Trophoblast cell (in vitro differentiated cells and primary cell): Measurements from ENCODE around the gene NRXN3.

Experiments
- DNase-seq, 2 donors: peaks; one replicate each; pipeline ENCODE4 v3.0.0-alpha.2; 2016
- H2AFZ ChIP-seq: 2 replicates; pipeline ENCODE4 v1.6.1; 2013; ENCODE audit warnings: low read length, moderate library complexity, mild to moderate bottlenecking; ENCODE audit not compliant: insufficient read depth, poor library complexity
- H2AK5ac ChIP-seq: 2 replicates; pipeline ENCODE4 v1.6.1; 2013; ENCODE audit warnings: mild to moderate bottlenecking, low read length
- H2BK120ac ChIP-seq: 2 replicates; pipeline ENCODE4 v1.6.1; 2013; ENCODE audit warnings: low read length, mild to moderate bottlenecking, moderate library complexity; ENCODE audit not compliant: insufficient read depth, poor library complexity
- H2BK12ac ChIP-seq: 2 replicates; pipeline ENCODE4 v1.6.1; 2013; ENCODE audit warnings: mild to moderate bottlenecking, low read length, moderate library complexity
- H2BK5ac ChIP-seq: 2 replicates; pipeline ENCODE4 v1.6.1; 2013; ENCODE audit warnings: low read length, low read depth, moderate library complexity, mild to moderate bottlenecking; ENCODE audit not compliant: poor library complexity
- H3K14ac ChIP-seq: 2 replicates; pipeline ENCODE4 v1.6.1; 2013; ENCODE audit warnings: mild to moderate bottlenecking, low read length
- H3K18ac ChIP-seq: 2 replicates; pipeline ENCODE4 v1.6.1; 2013; ENCODE audit warnings: mild to moderate bottlenecking, low read length
- H3K23ac ChIP-seq: 2 replicates; pipeline ENCODE4 v1.6.1; 2013; ENCODE audit warnings: low read length
- H3K27ac ChIP-seq: 2 replicates; pipeline ENCODE4 v1.5.1; 2013; ENCODE audit warnings: low read depth, mild to moderate bottlenecking, inconsistent platforms, low read length, moderate library complexity
- H3K27me3 ChIP-seq: 2 replicates; pipeline ENCODE4 v1.6.1; 2013; ENCODE audit warnings: inconsistent platforms, mild to moderate bottlenecking, low read length, moderate library complexity; ENCODE audit not compliant: insufficient read depth
- H3K36me3 ChIP-seq, 2 experiments: 1 replicate in 1 of 2; 2 replicates in 1 of 2; pipeline ENCODE4 v1.6.1; 2013; ENCODE audit warnings: low read length in 2 of 2, mild to moderate bottlenecking in 2 of 2, moderate library complexity in 1 of 2; ENCODE audit not compliant: insufficient read depth in 2 of 2, control insufficient read depth in 1 of 2
- H3K4ac ChIP-seq: 2 replicates; pipeline ENCODE4 v1.6.1; 2013; ENCODE audit warnings: low read depth, mild to moderate bottlenecking, low read length, moderate library complexity
- H3K4me1 ChIP-seq, 2 experiments: 1 replicate in 1 of 2; 2 replicates in 1 of 2; pipeline ENCODE4 v1.6.1; 2013; ENCODE audit warnings: low read length in 2 of 2, mild to moderate bottlenecking in 2 of 2, moderate library complexity in 1 of 2; ENCODE audit not compliant: insufficient read depth in 2 of 2, control insufficient read depth in 1 of 2
- H3K4me2 ChIP-seq: 2 replicates; pipeline ENCODE4 v1.6.1; 2013; ENCODE audit warnings: inconsistent platforms, mild to moderate bottlenecking, low read length, moderate library complexity
- H3K4me3 ChIP-seq: 2 replicates; pipeline ENCODE4 v1.5.1; 2013; ENCODE audit warnings: mild to moderate bottlenecking, low read depth, low read length, inconsistent platforms
- H3K79me1 ChIP-seq: one replicate; pipeline ENCODE4 v1.6.1; 2013; ENCODE audit warnings: low read length
- H3K79me2 ChIP-seq: 2 replicates; pipeline ENCODE4 v1.6.1; 2013; ENCODE audit warnings: low read length, mild to moderate bottlenecking; ENCODE audit not compliant: control insufficient read depth, insufficient read depth, poor library complexity
- H3K9ac ChIP-seq: 2 replicates; pipeline ENCODE4 v1.6.1; 2013; ENCODE audit warnings: mild to moderate bottlenecking, low read length
- H3K9me3 ChIP-seq: 2 replicates; pipeline ENCODE4 v1.6.1; 2013; ENCODE audit warnings: low read depth, mild to moderate bottlenecking, control low read depth, inconsistent platforms, low read length; ENCODE audit not compliant: insufficient read depth
- H4K12ac ChIP-seq: 2 replicates; pipeline ENCODE4 v1.6.1; 2013; ENCODE audit warnings: low read depth, mild to moderate bottlenecking, low read length, moderate library complexity
- H4K8ac ChIP-seq: 2 replicates; pipeline ENCODE4 v1.6.1; 2013; ENCODE audit warnings: low read depth, mild to moderate bottlenecking, low read length, moderate library complexity
- H4K91ac ChIP-seq: one replicate; pipeline ENCODE4 v1.6.1; 2013; ENCODE audit warnings: low read depth, mild to moderate bottlenecking, low read length, moderate library complexity
- WGBS: extraction: QIAGEN DNeasy Blood & Tissue Kit; methylation state at CpG from one replicate; pipeline ENCODE4 v1.1.7; 2013; ENCODE audit warnings: missing lambda C conversion rate; ENCODE audit not compliant: insufficient read length, insufficient coverage; ENCODE audit errors: extremely low coverage; 5-methylcytosine and 5-hydroxymethylcytosine counted together

The NRXN3 gene

GRCh38 chr14:79834868-79835267 lies 1664.7 kb downstream of the NRXN3 start:
- DNase-seq, result no peak
- H3K4me3 ChIP-seq, result no peak overlapping the region
- H4K8ac ChIP-seq, result no peak overlapping the region
- no CpG with 5 or more reads among the region's 6 CpGs for WGBS
- no peak overlapping the region for H2BK120ac ChIP-seq
- no peak overlapping the region for H3K27ac ChIP-seq
- no peak overlapping the region for H3K23ac ChIP-seq
- no peak overlapping the region for H2AFZ ChIP-seq
- H3K4ac ChIP-seq, result no peak overlapping the region
- no peaks in the 10 kb centered on the region for H3K79me1 ChIP-seq
- no peak overlapping the region for H2AK5ac ChIP-seq
- no peaks in the 10 kb centered on the region for H3K36me3 ChIP-seq
- no peak overlapping the region for H3K14ac ChIP-seq
- no peaks in the 10 kb centered on the region for H3K79me2 ChIP-seq
- no peak overlapping the region for H3K4me2 ChIP-seq
- H4K12ac ChIP-seq, result no peak overlapping the region
- no peak overlapping the region for H2BK12ac ChIP-seq
- H4K91ac ChIP-seq, result no peak overlapping the region
- H3K27me3 ChIP-seq, result no peaks in the 10 kb centered on the region
- no peak overlapping the region for H2BK5ac ChIP-seq
- no peaks in the 10 kb centered on the region for H3K9me3 ChIP-seq
- no peak overlapping the region for H3K18ac ChIP-seq
- no peak overlapping the region for H3K9ac ChIP-seq
- no peaks in the 10 kb centered on the region for H3K4me1 ChIP-seq

GRCh38 chr14:79836577-79836976 lies 1666.4 kb downstream of the NRXN3 start:
- no peaks in the 10 kb centered on the region for H3K27me3 ChIP-seq
- H3K4me2 ChIP-seq, result no peak overlapping the region
- no CpG with 5 or more reads among the region's 1 CpG for WGBS
- no peak overlapping the region for H3K4me3 ChIP-seq
- no peak overlapping the region for H2AFZ ChIP-seq
- no peaks in the 10 kb centered on the region for H3K79me2 ChIP-seq
- no peak overlapping the region for H3K14ac ChIP-seq
- no peak overlapping the region for H2BK5ac ChIP-seq
- H3K9ac ChIP-seq, result no peak overlapping the region
- no peak overlapping the region for H3K23ac ChIP-seq
- H2BK120ac ChIP-seq, result no peak overlapping the region
- no peak overlapping the region for H4K12ac ChIP-seq
- H4K8ac ChIP-seq, result no peak overlapping the region
- no peaks in the 10 kb centered on the region for H3K36me3 ChIP-seq
- no peak overlapping the region for H4K91ac ChIP-seq
- H3K79me1 ChIP-seq, result no peaks in the 10 kb centered on the region
- H3K4ac ChIP-seq, result no peak overlapping the region
- no peak overlapping the region for H3K18ac ChIP-seq
- H3K27ac ChIP-seq, result no peak overlapping the region
- H2AK5ac ChIP-seq, result no peak overlapping the region
- no peaks in the 10 kb centered on the region for H3K4me1 ChIP-seq
- DNase-seq, result no peak
- no peak overlapping the region for H2BK12ac ChIP-seq
- no peaks in the 10 kb centered on the region for H3K9me3 ChIP-seq

- H3K4me3 ChIP-seq, result no peak overlapping the region
- H3K18ac ChIP-seq, result no peak overlapping the region
- no peak overlapping the region for H3K4ac ChIP-seq
- H2BK12ac ChIP-seq, result no peak overlapping the region
- H4K12ac ChIP-seq, result no peak overlapping the region
- no peaks in the 10 kb centered on the region for H3K27me3 ChIP-seq
- no peaks in the 10 kb centered on the region for H3K79me1 ChIP-seq
- H3K23ac ChIP-seq, result no peak overlapping the region
- no peak overlapping the region for H3K27ac ChIP-seq
- DNase-seq, result no peak
- no peaks in the 10 kb centered on the region for H3K36me3 ChIP-seq
- H3K4me1 ChIP-seq, result no peaks in the 10 kb centered on the region
- H3K79me2 ChIP-seq, result no peaks in the 10 kb centered on the region
- H4K8ac ChIP-seq, result no peak overlapping the region
- no peak overlapping the region for H2BK5ac ChIP-seq
- H3K9me3 ChIP-seq, result no peaks in the 10 kb centered on the region
- H2BK120ac ChIP-seq, result no peak overlapping the region
- no CpG with 5 or more reads among the region's 2 CpGs for WGBS
- no peak overlapping the region for H3K14ac ChIP-seq
- no peak overlapping the region for H3K4me2 ChIP-seq
- no peak overlapping the region for H2AFZ ChIP-seq
- H3K9ac ChIP-seq, result no peak overlapping the region
- no peak overlapping the region for H2AK5ac ChIP-seq
- no peak overlapping the region for H4K91ac ChIP-seq
These were observed 1667.5 kb downstream of the NRXN3 start for GRCh38 chr14:79837699-79838098.

GRCh38 chr14:79840103-79840502 lies 1669.9 kb downstream of the NRXN3 start:
- no peaks in the 10 kb centered on the region for H3K36me3 ChIP-seq
- no peak overlapping the region for H3K18ac ChIP-seq
- H3K79me1 ChIP-seq, result no peaks in the 10 kb centered on the region
- no peak overlapping the region for H3K4ac ChIP-seq
- H3K4me2 ChIP-seq, result no peak overlapping the region
- H3K9me3 ChIP-seq, result no peaks in the 10 kb centered on the region
- no peak overlapping the region for H2BK5ac ChIP-seq
- peak in 1 of 2 donors; percentile 35 for DNase-seq
- no peak overlapping the region for H2AK5ac ChIP-seq
- H2BK12ac ChIP-seq, result no peak overlapping the region
- H4K8ac ChIP-seq, result no peak overlapping the region
- no peak overlapping the region for H3K9ac ChIP-seq
- H3K4me1 ChIP-seq, result no peaks in the 10 kb centered on the region
- H2BK120ac ChIP-seq, result no peak overlapping the region
- no peak overlapping the region for H3K23ac ChIP-seq
- no peaks in the 10 kb centered on the region for H3K79me2 ChIP-seq
- no peak overlapping the region for H4K12ac ChIP-seq
- H4K91ac ChIP-seq, result no peak overlapping the region
- no peak overlapping the region for H2AFZ ChIP-seq
- H3K27me3 ChIP-seq, result no peaks in the 10 kb centered on the region
- no peak overlapping the region for H3K4me3 ChIP-seq
- no peak overlapping the region for H3K27ac ChIP-seq
- H3K14ac ChIP-seq, result no peak overlapping the region
